GM21423 (cell line): ENCODE measurements around the gene JAML.
A peak's percentile ranks its signal among the peaks of the same experiment; 100 is the strongest.

Source experiments
- ATAC-seq: cut with Tn5 transposase; IDR thresholded peaks from one replicate; pipeline ENCODE4 v1.9.1; 2021; ENCODE audit warnings: mild to moderate bottlenecking, moderate library complexity; ENCODE audit not compliant: unreplicated experiment

Gene JAML

GRCh38 chr11:118217575-118217974 lies 7.2 kb downstream of the JAML start:
- ATAC-seq, result no peak

GRCh38 chr11:118216621-118217481 lies 8.0 kb downstream of the JAML start:
- ATAC-seq, result peak; percentile 39

GRCh38 chr11:118215765-118216164 lies 9.0 kb downstream of the JAML start:
- no peak for ATAC-seq

GRCh38 chr11:118215262-118215661 lies 9.5 kb downstream of the JAML start:
- ATAC-seq, result no peak

GRCh38 chr11:118214210-118214914 lies 10.4 kb downstream of the JAML start:
- no peak for ATAC-seq

- ATAC-seq, result no peak
Observed at GRCh38 chr11:118213781-118214180, 11.0 kb downstream of the JAML start.

- ATAC-seq, result no peak
Observed at GRCh38 chr11:118213201-118213600, 11.6 kb downstream of the JAML start.

- ATAC-seq, result no peak
Observed at GRCh38 chr11:118212781-118213191, 12.0 kb downstream of the JAML start.

- no peak for ATAC-seq
Observed at GRCh38 chr11:118212131-118212725, 12.6 kb downstream of the JAML start.

GRCh38 chr11:118211006-118211405 lies 13.8 kb downstream of the JAML start:
- no peak for ATAC-seq

- ATAC-seq, result no peak
Observed at GRCh38 chr11:118210323-118210722, 14.5 kb downstream of the JAML start.

GRCh38 chr11:118209033-118209432 lies 15.8 kb downstream of the JAML start:
- ATAC-seq, result no peak

- ATAC-seq, result no peak
Observed at GRCh38 chr11:118207079-118207478, 17.7 kb downstream of the JAML start.

- ATAC-seq, result no peak
Observed at GRCh38 chr11:118206391-118207031, 18.3 kb downstream of the JAML start.

- ATAC-seq, result no peak
Observed at GRCh38 chr11:118205606-118206378, 19.0 kb downstream of the JAML start.

- peak; percentile 75 for ATAC-seq
Observed at GRCh38 chr11:118202599-118203422, 22.0 kb downstream of the JAML start.

- no peak for ATAC-seq
Observed at GRCh38 chr11:118201966-118202365, 22.8 kb downstream of the JAML start.

GRCh38 chr11:118200901-118201680 lies 23.7 kb downstream of the JAML start:
- no peak for ATAC-seq

- no peak for ATAC-seq
Observed at GRCh38 chr11:118200497-118200896, 24.3 kb downstream of the JAML start.
